Colon (tissue), 2 donors: Measurements from ENCODE around the gene UVSSA.

ENCODE experiments used
- FAIRE-seq: peaks from 2 replicates; lab custom pipeline; 2012; peaks lifted over from hg19 to GRCh38; lab: Jason Lieb, UNC
- donor health status: control.
- donor health status: control.

UVSSA gene

GRCh38 chr4:1407657-1408333, 60.8 kb downstream of the UVSSA start:
- FAIRE-seq, result no peak

- FAIRE-seq, result no peak
These were observed 61.4 kb downstream of the UVSSA start for GRCh38 chr4:1408418-1408817.

GRCh38 chr4:1409079-1409478, 62.1 kb downstream of the UVSSA start:
- no peak for FAIRE-seq

- FAIRE-seq, result no peak
These were observed 62.8 kb downstream of the UVSSA start for GRCh38 chr4:1409491-1410425.

- FAIRE-seq, result no peak
These were observed 63.7 kb downstream of the UVSSA start for GRCh38 chr4:1410491-1411325.

- FAIRE-seq, result no peak
These were observed 64.7 kb downstream of the UVSSA start for GRCh38 chr4:1411436-1412375.

GRCh38 chr4:1412376-1413203, 65.6 kb downstream of the UVSSA start:
- FAIRE-seq, result no peak

- no peak for FAIRE-seq
These were observed 66.2 kb downstream of the UVSSA start for GRCh38 chr4:1413204-1413663.

GRCh38 chr4:1413687-1414479, 66.9 kb downstream of the UVSSA start:
- no peak for FAIRE-seq

GRCh38 chr4:1414831-1415680, 68.0 kb downstream of the UVSSA start:
- no peak for FAIRE-seq

- no peak for FAIRE-seq
These were observed 68.6 kb downstream of the UVSSA start for GRCh38 chr4:1415681-1415981.

GRCh38 chr4:1416051-1416947, 69.3 kb downstream of the UVSSA start:
- no peak for FAIRE-seq

GRCh38 chr4:1416948-1417260, 69.9 kb downstream of the UVSSA start:
- no peak for FAIRE-seq

- no peak for FAIRE-seq
These were observed 70.7 kb downstream of the UVSSA start for GRCh38 chr4:1417522-1418390.

- FAIRE-seq, result no peak
These were observed 71.7 kb downstream of the UVSSA start for GRCh38 chr4:1418494-1419285.

GRCh38 chr4:1419708-1420107, 72.7 kb downstream of the UVSSA start:
- FAIRE-seq, result no peak
